Activated CD4-positive, alpha-beta T cell treated with anti-CD3 and anti-CD28 coated beads for 4 hours (primary cell): ENCODE measurements around the gene KLHL14.

Experiments used
- DNase-seq, 2 donors: peaks; one replicate each; pipeline ENCODE4 v3.0.0-alpha.2; 2020

KLHL14 gene

GRCh38 chr18:32770054-32770665 is 2.7 kb downstream of the KLHL14 start:
- no peak for DNase-seq

- DNase-seq, result no peak
Observed at GRCh38 chr18:32769586-32770053, 3.2 kb downstream of the KLHL14 start.

GRCh38 chr18:32769071-32769585 is 3.7 kb downstream of the KLHL14 start:
- no peak for DNase-seq

GRCh38 chr18:32767400-32767799 is 5.4 kb downstream of the KLHL14 start:
- DNase-seq, result no peak

- DNase-seq, result no peak
Observed at GRCh38 chr18:32764611-32765244, 8.1 kb downstream of the KLHL14 start.

GRCh38 chr18:32763293-32763692 is 9.5 kb downstream of the KLHL14 start:
- no peak for DNase-seq

GRCh38 chr18:32761231-32761630 is 11.6 kb downstream of the KLHL14 start:
- DNase-seq, result no peak

- DNase-seq, result no peak
Observed at GRCh38 chr18:32760391-32760790, 12.4 kb downstream of the KLHL14 start.

- no peak for DNase-seq
Observed at GRCh38 chr18:32759611-32760167, 13.1 kb downstream of the KLHL14 start.

- DNase-seq, result no peak
Observed at GRCh38 chr18:32754508-32755263, 18.1 kb downstream of the KLHL14 start.

GRCh38 chr18:32753656-32754260 is 19.1 kb downstream of the KLHL14 start:
- DNase-seq, result no peak

GRCh38 chr18:32750328-32750727 is 22.5 kb downstream of the KLHL14 start:
- DNase-seq, result no peak

- no peak for DNase-seq
Observed at GRCh38 chr18:32749809-32750208, 23.0 kb downstream of the KLHL14 start.

- DNase-seq, result no peak
Observed at GRCh38 chr18:32742579-32742978, 30.2 kb downstream of the KLHL14 start.

- no peak for DNase-seq
Observed at GRCh38 chr18:32735781-32736180, 37.0 kb downstream of the KLHL14 start.

GRCh38 chr18:32734442-32734841 is 38.4 kb downstream of the KLHL14 start:
- no peak for DNase-seq

GRCh38 chr18:32732165-32732564 is 40.7 kb downstream of the KLHL14 start:
- no peak for DNase-seq

GRCh38 chr18:32730620-32731091 is 42.2 kb downstream of the KLHL14 start:
- no peak for DNase-seq

GRCh38 chr18:32730068-32730467 is 42.8 kb downstream of the KLHL14 start:
- DNase-seq, result no peak

- DNase-seq, result no peak
Observed at GRCh38 chr18:32724071-32724749, 48.6 kb downstream of the KLHL14 start.

GRCh38 chr18:32722279-32722678 is 50.5 kb downstream of the KLHL14 start:
- no peak for DNase-seq

- no peak for DNase-seq
Observed at GRCh38 chr18:32717126-32717525, 55.7 kb downstream of the KLHL14 start.
